HG02642 (cell line): ENCODE results near the gene LHFPL3.
"Not testable (repeated sequence)": the region's sequence is repeated elsewhere in the genome, so short reads cannot be mapped to it uniquely, and the experiment has no call there.

ENCODE experiments used
- ATAC-seq: cut with Tn5 transposase; IDR thresholded peaks from one replicate; pipeline ENCODE4 v1.9.1; 2021; ENCODE audit warnings: mild to moderate bottlenecking; ENCODE audit not compliant: unreplicated experiment, poor library complexity

LHFPL3 gene

GRCh38 chr7:104563350-104563901 is 235.0 kb downstream of the LHFPL3 start:
- ATAC-seq, result not testable (repeated sequence)

- no peak for ATAC-seq
Observed at GRCh38 chr7:104569751-104570150, 241.3 kb downstream of the LHFPL3 start.

DNA sequence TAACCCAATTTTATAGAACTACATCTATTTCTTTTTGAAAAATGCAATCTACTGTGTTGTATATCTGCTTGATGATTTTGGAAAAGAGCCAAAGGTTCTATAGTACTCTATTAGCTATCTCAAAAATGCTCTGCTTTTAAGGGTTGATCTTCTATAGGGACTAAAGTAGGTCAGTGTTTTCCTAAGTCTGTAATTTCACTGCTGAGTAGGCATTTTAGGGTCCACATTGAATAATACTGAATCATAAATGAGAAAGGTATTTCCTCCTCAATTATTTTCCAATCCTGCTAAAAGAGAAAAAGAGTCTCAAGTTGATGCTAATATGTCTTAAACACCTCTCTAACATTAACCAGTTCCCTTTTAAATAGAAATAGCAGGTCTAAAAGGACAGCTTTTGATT is 244.2 kb downstream of the LHFPL3 start:
- ATAC-seq, result no peak

GRCh38 chr7:104584620-104585019 is 256.2 kb downstream of the LHFPL3 start:
- ATAC-seq, result no peak

DNA sequence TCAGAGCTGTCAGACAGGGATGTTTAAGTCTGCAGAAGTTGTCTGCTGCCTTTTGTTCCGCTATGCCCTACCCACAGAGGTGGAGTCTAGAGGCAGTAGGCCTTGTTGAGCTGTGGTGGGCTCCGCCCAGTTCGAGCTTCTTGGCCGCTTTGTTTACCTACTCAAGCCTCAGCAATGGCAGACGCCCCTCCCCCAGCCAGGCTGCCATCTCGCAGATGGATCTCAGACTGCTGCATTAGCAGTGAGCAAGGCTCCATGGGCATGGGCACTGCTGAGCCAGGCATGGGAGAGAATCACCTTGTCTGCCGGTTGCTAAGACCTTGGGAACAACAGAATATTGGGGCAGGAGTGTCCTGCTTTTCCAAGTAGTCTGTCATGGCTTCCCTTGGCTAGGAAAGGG is 267.2 kb downstream of the LHFPL3 start:
- not testable (repeated sequence) for ATAC-seq

DNA sequence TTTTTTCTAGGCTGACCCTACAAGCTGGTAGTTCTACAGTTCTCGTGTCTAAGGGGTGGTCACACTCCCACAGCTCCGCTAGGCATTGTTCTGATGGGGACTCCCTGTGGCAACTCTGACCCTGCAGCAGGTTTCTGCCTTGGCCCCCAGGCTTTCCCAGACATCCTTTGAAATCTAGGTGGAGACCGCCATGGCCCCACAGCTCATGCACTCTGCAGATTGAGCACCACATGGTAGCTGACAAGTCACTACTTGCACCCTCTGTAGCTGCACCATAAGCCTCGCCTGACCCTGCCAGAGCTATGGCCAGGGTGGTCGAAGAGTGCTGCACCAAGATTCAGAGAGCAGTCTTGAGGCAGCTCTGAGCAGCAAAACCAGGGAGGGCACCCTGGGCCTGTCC is 275.6 kb downstream of the LHFPL3 start:
- no peak for ATAC-seq

DNA sequence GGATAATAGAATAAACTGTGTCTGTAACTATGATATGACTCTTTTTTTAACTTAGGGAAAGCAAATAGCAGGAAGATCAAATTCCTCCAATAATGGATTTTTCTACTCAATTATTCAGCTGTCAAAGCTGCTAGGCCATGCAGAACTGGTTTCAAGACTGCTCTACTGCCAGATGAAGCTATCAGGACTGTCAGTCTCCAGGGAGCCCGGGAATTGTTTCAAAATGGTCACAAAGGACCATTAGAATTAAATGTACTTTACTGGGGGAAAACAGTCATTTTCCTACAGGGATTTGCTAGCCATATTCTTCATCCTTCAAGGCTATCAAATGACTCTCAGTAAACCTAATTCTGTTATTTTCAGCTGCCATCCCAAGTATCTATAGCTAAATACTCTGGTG is 276.3 kb downstream of the LHFPL3 start:
- no peak for ATAC-seq

- ATAC-seq, result no peak
Observed at GRCh38 chr7:104621321-104621720, 292.9 kb downstream of the LHFPL3 start.

GRCh38 chr7:104625956-104626355 is 297.6 kb downstream of the LHFPL3 start:
- no peak for ATAC-seq

- ATAC-seq, result no peak
Observed at GRCh38 chr7:104627516-104627915, 299.1 kb downstream of the LHFPL3 start.

DNA sequence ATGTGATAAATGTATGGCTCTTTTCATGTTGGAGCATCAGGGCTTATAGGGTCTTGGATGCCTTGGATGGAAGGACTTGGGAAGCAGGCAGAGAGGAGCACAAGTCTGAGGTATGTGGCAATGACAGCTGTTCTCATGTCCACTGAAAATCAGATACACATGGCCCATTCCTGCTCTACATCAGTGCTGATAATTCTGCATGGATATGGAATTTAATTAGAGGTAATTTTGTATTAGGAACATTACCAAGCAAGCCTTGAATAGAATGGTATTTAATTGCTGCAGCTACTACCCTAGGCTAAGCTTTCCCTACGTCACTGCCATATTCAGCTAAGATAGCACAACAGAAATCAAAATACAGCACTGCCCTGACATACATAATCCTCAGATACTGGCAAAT is 299.6 kb downstream of the LHFPL3 start:
- ATAC-seq, result no peak

- ATAC-seq, result no peak
Observed at GRCh38 chr7:104629408-104629807, 301.0 kb downstream of the LHFPL3 start.

DNA sequence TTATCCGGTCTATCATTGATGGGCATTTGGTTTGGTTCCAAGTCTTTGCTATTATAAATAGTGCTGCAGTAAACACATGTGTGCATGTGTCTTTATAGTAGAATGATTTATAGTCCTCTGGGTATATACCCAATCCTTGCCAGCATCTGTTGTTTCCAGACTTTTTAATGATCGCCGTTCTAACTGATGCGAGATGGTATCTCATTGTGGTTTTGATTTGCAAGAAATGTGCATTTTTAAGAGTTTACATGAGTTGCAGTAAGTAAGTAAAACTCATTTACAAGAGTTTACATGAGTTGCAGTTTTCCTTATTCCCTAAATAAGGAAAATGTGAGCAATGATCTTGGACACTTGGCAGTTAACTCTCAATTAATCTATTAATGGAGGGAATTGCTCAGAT is 312.1 kb downstream of the LHFPL3 start:
- no peak for ATAC-seq

DNA sequence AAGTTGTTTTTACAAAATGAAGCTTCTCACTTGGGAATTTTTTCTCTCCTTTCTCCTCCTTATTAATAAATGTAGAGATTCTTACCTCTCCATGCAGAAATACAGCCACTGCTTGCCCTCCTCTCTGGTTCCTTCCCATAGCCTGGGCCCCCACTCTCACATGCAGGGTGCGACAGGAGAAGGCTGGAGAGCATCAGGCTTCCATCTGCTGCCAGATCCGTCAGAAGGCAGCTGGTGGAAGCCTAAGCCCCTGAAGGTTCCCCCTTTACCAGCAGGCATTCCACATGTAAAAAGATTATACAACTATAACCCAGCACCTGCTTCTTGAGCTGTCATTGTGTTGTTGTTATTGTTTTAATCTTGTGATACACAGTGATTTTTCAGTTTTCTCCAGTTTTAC is 314.2 kb downstream of the LHFPL3 start:
- no peak for ATAC-seq

- ATAC-seq, result no peak
Observed at GRCh38 chr7:104643587-104644217, 315.3 kb downstream of the LHFPL3 start.

GRCh38 chr7:104650991-104651640 is 322.7 kb downstream of the LHFPL3 start:
- no peak for ATAC-seq

GRCh38 chr7:104652434-104652833 is 324.0 kb downstream of the LHFPL3 start:
- ATAC-seq, result no peak

GRCh38 chr7:104652865-104653264 is 324.5 kb downstream of the LHFPL3 start:
- no peak for ATAC-seq

DNA sequence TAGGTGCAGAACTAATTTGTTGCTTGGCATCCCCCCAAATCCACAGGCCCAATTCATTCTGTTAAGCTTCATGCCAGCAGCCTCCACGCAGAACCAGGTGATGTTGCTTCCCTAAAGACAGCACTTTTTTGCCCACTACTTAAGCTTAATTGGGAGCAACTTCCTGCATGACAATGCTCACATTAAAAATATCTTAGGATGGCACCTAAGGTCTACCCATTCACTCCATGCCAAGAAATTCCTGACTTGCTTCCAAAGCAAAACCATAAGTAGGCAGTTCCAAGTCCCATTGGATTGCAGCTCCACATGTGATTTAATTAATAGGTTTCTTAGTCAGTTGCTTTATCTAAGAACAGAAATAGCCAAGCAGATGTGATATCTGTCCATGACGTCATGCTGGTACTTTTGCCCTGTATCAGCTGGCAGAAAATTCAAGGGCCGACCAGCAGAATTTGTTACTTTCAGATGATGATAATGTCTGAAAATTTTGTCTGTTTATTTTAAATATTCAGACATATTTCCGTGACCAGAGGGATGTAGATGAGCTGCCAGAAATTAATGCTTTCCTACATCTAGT is 325.5 kb downstream of the LHFPL3 start:
- no peak for ATAC-seq

- ATAC-seq, result no peak
Observed at GRCh38 chr7:104655592-104655991, 327.2 kb downstream of the LHFPL3 start.

DNA sequence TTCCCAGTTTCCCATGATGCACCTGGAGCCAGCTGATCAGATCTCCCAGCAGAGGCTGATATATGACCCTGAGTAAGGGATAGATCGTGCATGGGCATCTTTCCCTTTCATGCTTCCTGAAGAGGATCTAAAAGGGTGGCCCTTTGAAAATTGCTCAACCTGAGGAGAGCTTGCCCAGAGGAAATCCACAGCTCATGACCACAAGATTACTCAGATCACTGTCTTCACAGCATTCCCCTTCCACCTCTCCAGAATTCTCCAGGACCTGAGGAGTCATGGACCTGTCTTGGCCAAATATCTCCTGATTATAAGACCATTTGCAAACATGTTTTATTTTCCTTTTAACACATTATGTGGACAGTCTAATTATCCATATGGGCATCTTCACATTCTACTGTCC is 328.1 kb downstream of the LHFPL3 start:
- ATAC-seq, result no peak

GRCh38 chr7:104657134-104657533 is 328.7 kb downstream of the LHFPL3 start:
- no peak for ATAC-seq
